ENCODE measurements around the gene COX8A. TPM values are rescaled to one million over a fixed set of nuclear protein-coding genes. Genes with fewer than 3 reads are reported as not detected.

The COX8A gene
- total and polyA plus RNA-seq, 2 of the 13 experiments (the other 11 are each of a cell fraction or from before 2014, with no cell fraction given): 202 to 406 TPM

DNA sequence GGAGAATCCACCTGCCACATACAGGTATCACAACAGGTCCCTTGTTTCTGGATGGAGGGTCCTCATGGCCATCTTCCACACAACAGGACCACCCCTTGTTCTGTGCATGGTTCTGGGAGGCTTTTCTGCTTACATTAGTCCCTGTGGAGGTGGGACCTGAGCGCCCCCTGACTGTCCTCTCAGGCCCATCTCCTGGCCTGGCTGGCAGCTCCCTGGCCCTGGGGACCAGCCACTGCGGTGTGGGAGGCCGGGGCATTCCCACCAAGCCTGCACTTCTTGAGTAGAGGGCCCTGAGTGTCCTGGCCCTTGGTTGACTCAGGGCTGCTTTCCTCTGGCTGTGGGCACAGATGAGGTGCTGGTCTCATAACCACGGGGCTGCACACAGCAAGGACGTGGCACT is 5.0 kb downstream of the COX8A start:
- 85% methylated on average over 2 of the region's 5 CpGs for WGBS (ENCODE audit: low lambda C conversion rate)
- peaks cover 17% of the 10 kb centered on the region for H3K79me2 ChIP-seq (ENCODE audit: insufficient read depth, low read length)
- ChIA-PET CTCF (ENCODE audit: low intra/inter-chr PET ratio, low total read pairs) (no interaction called here), POLR2A (no interaction called here)
- H2AFZ ChIP-seq (ENCODE audit: low read length): no peak overlapping the region
- peaks cover 9% of the 10 kb centered on the region; the same call in 1 of the 2 replicates for H4K20me1 ChIP-seq (ENCODE audit: insufficient read depth, low read length)
- no peak for FAIRE-seq
- no peak overlapping the region for H3K4me2 ChIP-seq (ENCODE audit: low read depth, low read length)
- no peaks in the 10 kb centered on the region for H3K27me3 ChIP-seq (ENCODE audit: control insufficient read depth in 1 of 2, insufficient read depth in 2 of 2, low read length in 2 of 2)
- ATAC-seq: no peak
- intact Hi-C loops (cut with micrococcal nuclease; ENCODE audit: unreplicated experiment) (no loop called here), in situ Hi-C loops (cut with HindIII; ENCODE audit: extremely low pct_ligation_motif_present, low pct_unique_long_range_greater_than_20kb) (no loop called here)
- no peak overlapping the region for H3K9ac ChIP-seq (ENCODE audit: insufficient read depth, low read depth, low read length)
- no peak for DNase-seq (ENCODE audit: low spot score)
- H3K27ac ChIP-seq (ENCODE audit: extremely low read length, insufficient read depth, low read length): no peak overlapping the region
- no peak overlapping the region for H3K4me3 ChIP-seq (replicated peaks in 1 of 3; ENCODE audit: insufficient read depth in 1 of 3, low read depth in 2 of 3, low read length in 3 of 3)
- no peak for TF ChIP-seq ZNF33B (CRISPR knock-in tag; IDR thresholded peaks at IDR 0.05)
- TF ChIP-seq, protein P1, sequence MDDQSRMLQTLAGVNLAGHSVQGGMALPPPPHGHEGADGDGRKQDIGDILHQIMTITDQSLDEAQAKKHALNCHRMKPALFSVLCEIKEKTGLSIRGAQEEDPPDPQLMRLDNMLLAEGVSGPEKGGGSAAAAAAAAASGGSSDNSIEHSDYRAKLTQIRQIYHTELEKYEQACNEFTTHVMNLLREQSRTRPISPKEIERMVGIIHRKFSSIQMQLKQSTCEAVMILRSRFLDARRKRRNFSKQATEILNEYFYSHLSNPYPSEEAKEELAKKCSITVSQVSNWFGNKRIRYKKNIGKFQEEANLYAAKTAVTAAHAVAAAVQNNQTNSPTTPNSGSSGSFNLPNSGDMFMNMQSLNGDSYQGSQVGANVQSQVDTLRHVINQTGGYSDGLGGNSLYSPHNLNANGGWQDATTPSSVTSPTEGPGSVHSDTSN (CRISPR knock-in tag; IDR thresholded peaks at IDR 0.05; ENCODE audit: borderline replicate concordance): no peak
- no peak for TF ChIP-seq RAD21 (CRISPR knock-in tag; IDR thresholded peaks at IDR 0.05)
- no peak for TF ChIP-seq MAFK (conservative IDR thresholded peaks at IDR 0.05 in 1 of 2, IDR thresholded peaks at IDR 0.05 in 1 of 2; ENCODE audit: low read length in 2 of 2)
- TF ChIP-seq MAFG (CRISPR knock-in tag; IDR thresholded peaks at IDR 0.05): no peak
- TF ChIP-seq STAG1 (CRISPR knock-in tag; IDR thresholded peaks at IDR 0.05): no peak
- no peak for TF ChIP-seq NAIF1 (CRISPR knock-in tag; IDR thresholded peaks at IDR 0.05; ENCODE audit: borderline replicate concordance)
- no peaks in the 10 kb centered on the region for H3K9me3 ChIP-seq (ENCODE audit: low read length)
- BruUV-seq (replicated peaks): no TSS peak
- peaks cover 1 to 8% of the 10 kb centered on the region in 2 experiments; a peak in 1 of 5 replicates for H3K36me3 ChIP-seq (replicated peaks in 1 of 2; ENCODE audit: control insufficient read depth in 1 of 2, insufficient read depth in 2 of 2, low read length in 2 of 2)
- peaks cover 23% of the 10 kb centered on the region for H3K4me1 ChIP-seq (ENCODE audit: insufficient read depth, low read length)

DNA sequence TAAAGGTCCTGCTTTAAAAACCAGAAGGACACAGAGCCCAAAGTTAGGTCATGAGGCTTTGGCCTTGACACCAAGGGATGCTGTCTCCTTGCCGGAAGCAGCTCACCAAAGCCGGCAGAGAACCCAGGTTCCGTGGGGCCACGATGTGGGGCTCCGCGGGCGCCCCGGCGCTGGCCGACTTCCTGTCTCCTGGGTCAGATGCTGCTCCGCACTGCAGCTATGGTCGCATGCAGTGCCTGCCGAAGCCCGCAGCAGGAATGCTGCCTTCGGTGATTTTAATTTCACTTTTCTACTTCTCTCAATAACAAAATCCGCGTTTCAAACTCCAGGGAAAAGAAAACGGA is 11.4 kb downstream of the COX8A start:
- DNase-seq (ENCODE audit: low spot score): no peak
- intact Hi-C loops (cut with micrococcal nuclease; ENCODE audit: unreplicated experiment) (no loop called here), in situ Hi-C loops (cut with HindIII; ENCODE audit: extremely low pct_ligation_motif_present, low pct_unique_long_range_greater_than_20kb) (no loop called here)
- BruUV-seq (replicated peaks): TSS peak; percentile 72
- ChIA-PET POLR2A (interaction anchor here (3.1 kb wide), 1 partner anchor 11 kb away, joined by 12 read pairs; the partner anchor contains the start of gene COX8A), CTCF (ENCODE audit: low intra/inter-chr PET ratio, low total read pairs) (no interaction called here)
- peaks cover 19% of the 10 kb centered on the region for H3K4me1 ChIP-seq (ENCODE audit: insufficient read depth, low read length)
- peak overlapping the region; percentile 70 for H3K4me2 ChIP-seq (ENCODE audit: low read depth, low read length)
- H3K4me3 ChIP-seq (replicated peaks in 1 of 3; ENCODE audit: insufficient read depth in 1 of 3, low read depth in 2 of 3, low read length in 3 of 3): peak overlapping the region; percentile 87 to 97 (median 95)
- ATAC-seq: peak; percentile 25; the same call in 2 of the 3 replicates
- peaks cover 20% of the 10 kb centered on the region for H3K79me2 ChIP-seq (ENCODE audit: insufficient read depth, low read length)
- peak overlapping the region; percentile 89 for H3K27ac ChIP-seq (ENCODE audit: extremely low read length, insufficient read depth, low read length)
- no peaks in the 10 kb centered on the region for H4K20me1 ChIP-seq (ENCODE audit: insufficient read depth, low read length)
- no peaks in the 10 kb centered on the region for H3K9me3 ChIP-seq (ENCODE audit: low read length)
- peak overlapping the region; percentile 95 for H3K9ac ChIP-seq (ENCODE audit: insufficient read depth, low read depth, low read length)
- H3K27me3 ChIP-seq (ENCODE audit: control insufficient read depth in 1 of 2, insufficient read depth in 2 of 2, low read length in 2 of 2): no peaks in the 10 kb centered on the region
- WGBS (ENCODE audit: low lambda C conversion rate): 3% methylated on average over 16 of the region's 18 CpGs
- peak; percentile 7 for TF ChIP-seq HNRNPLL (IDR thresholded peaks at IDR 0.05; ENCODE audit: low read depth, low read length, poor library complexity, severe bottlenecking)
- TF ChIP-seq AGO1 (IDR thresholded peaks at IDR 0.05; ENCODE audit: low read depth, low read length, poor library complexity, severe bottlenecking): peak; percentile 7
- TF ChIP-seq PHF21A (CRISPR knock-in tag; IDR thresholded peaks at IDR 0.05): peak; percentile 6; the same call in 1 of the 2 replicates
- TF ChIP-seq NFYC (CRISPR knock-in tag; IDR thresholded peaks at IDR 0.05): no peak
- no peak for TF ChIP-seq HES4 (CRISPR knock-in tag; IDR thresholded peaks at IDR 0.05; ENCODE audit: borderline replicate concordance)
- TF ChIP-seq GABPA (IDR thresholded peaks at IDR 0.05; ENCODE audit: low read depth, low read length): peak; percentile 43
- TF ChIP-seq GABPA (CRISPR knock-in tag; IDR thresholded peaks at IDR 0.05; ENCODE audit: low read depth): no peak
- peaks cover 2 to 14% of the 10 kb centered on the region in 2 experiments; a peak in 4 of 5 replicates for H3K36me3 ChIP-seq (replicated peaks in 1 of 2; ENCODE audit: control insufficient read depth in 1 of 2, insufficient read depth in 2 of 2, low read length in 2 of 2)
- FAIRE-seq: no peak
- H2AFZ ChIP-seq (ENCODE audit: low read length): no peak overlapping the region

All from HepG2 (cell line).